GM21360 (cell line): ENCODE measurements around the gene ZNF467.

Experiments
- ATAC-seq: cut with Tn5 transposase; IDR thresholded peaks from one replicate; pipeline ENCODE4 v1.9.1; 2021; ENCODE audit warnings: mild to moderate bottlenecking, moderate library complexity; ENCODE audit not compliant: unreplicated experiment

Gene ZNF467

GRCh38 chr7:149808311-149808710, 34.9 kb upstream of the ZNF467 start:
- ATAC-seq, result no peak

- ATAC-seq, result no peak
Measured at GRCh38 chr7:149806726-149807125, 33.3 kb upstream of the ZNF467 start.

GRCh38 chr7:149804106-149804505, 30.7 kb upstream of the ZNF467 start:
- ATAC-seq, result no peak

- ATAC-seq, result no peak
Measured at GRCh38 chr7:149803551-149804074, 30.2 kb upstream of the ZNF467 start.

GRCh38 chr7:149802966-149803365, 29.6 kb upstream of the ZNF467 start:
- ATAC-seq, result no peak

GRCh38 chr7:149801816-149802215, 28.4 kb upstream of the ZNF467 start:
- ATAC-seq, result no peak

- ATAC-seq, result no peak
Measured at GRCh38 chr7:149801002-149801566, 27.7 kb upstream of the ZNF467 start.

GRCh38 chr7:149800169-149800555, 26.8 kb upstream of the ZNF467 start:
- ATAC-seq, result no peak

GRCh38 chr7:149799397-149800168, 26.2 kb upstream of the ZNF467 start:
- no peak for ATAC-seq

GRCh38 chr7:149797771-149798170, 24.4 kb upstream of the ZNF467 start:
- ATAC-seq, result no peak

- no peak for ATAC-seq
Measured at GRCh38 chr7:149796287-149796860, 23.0 kb upstream of the ZNF467 start.

- ATAC-seq, result no peak
Measured at GRCh38 chr7:149795126-149795525, 21.7 kb upstream of the ZNF467 start.

- ATAC-seq, result no peak
Measured at GRCh38 chr7:149794661-149795060, 21.3 kb upstream of the ZNF467 start.

- no peak for ATAC-seq
Measured at GRCh38 chr7:149793261-149793660, 19.9 kb upstream of the ZNF467 start.

GRCh38 chr7:149792220-149792595, 18.8 kb upstream of the ZNF467 start:
- no peak for ATAC-seq

- no peak for ATAC-seq
Measured at GRCh38 chr7:149791411-149792219, 18.2 kb upstream of the ZNF467 start.

- ATAC-seq, result no peak
Measured at GRCh38 chr7:149790754-149791360, 17.5 kb upstream of the ZNF467 start.

- ATAC-seq, result no peak
Measured at GRCh38 chr7:149790146-149790548, 16.8 kb upstream of the ZNF467 start.

- no peak for ATAC-seq
Measured at GRCh38 chr7:149789101-149789500, 15.7 kb upstream of the ZNF467 start.

- no peak for ATAC-seq
Measured at GRCh38 chr7:149788300-149788851, 15.0 kb upstream of the ZNF467 start.
